HUES48 (cell line): ENCODE results near the gene TYROBP.

Source experiments
- H3K27ac ChIP-seq: one replicate; pipeline ENCODE4 v1.7.0; 2013; ENCODE audit warnings: low read depth, low read length, inconsistent platforms
- H3K27me3 ChIP-seq: 2 replicates; pipeline ENCODE4 v1.6.1; 2013; ENCODE audit warnings: mild to moderate bottlenecking, low read length; ENCODE audit not compliant: control insufficient read depth, insufficient read depth
- H3K36me3 ChIP-seq: 2 replicates; pipeline ENCODE4 v1.6.1; 2013; ENCODE audit warnings: low read length; ENCODE audit not compliant: control insufficient read depth, insufficient read depth
- H3K4me1 ChIP-seq: 2 replicates; pipeline ENCODE4 v1.6.1; 2013; ENCODE audit warnings: mild to moderate bottlenecking, low read length; ENCODE audit not compliant: control insufficient read depth, insufficient read depth
- H3K4me3 ChIP-seq: 2 replicates; pipeline ENCODE4 v1.5.1; 2013; ENCODE audit warnings: mild to moderate bottlenecking, low read depth, low read length
- H3K9ac ChIP-seq: 2 replicates; pipeline ENCODE4 v1.6.1; 2013; ENCODE audit warnings: mild to moderate bottlenecking, low read depth, low read length, moderate library complexity
- H3K9me3 ChIP-seq: 2 replicates; pipeline ENCODE4 v1.6.1; 2013; ENCODE audit warnings: low read length; ENCODE audit not compliant: control insufficient read depth, insufficient read depth

TYROBP gene

DNA sequence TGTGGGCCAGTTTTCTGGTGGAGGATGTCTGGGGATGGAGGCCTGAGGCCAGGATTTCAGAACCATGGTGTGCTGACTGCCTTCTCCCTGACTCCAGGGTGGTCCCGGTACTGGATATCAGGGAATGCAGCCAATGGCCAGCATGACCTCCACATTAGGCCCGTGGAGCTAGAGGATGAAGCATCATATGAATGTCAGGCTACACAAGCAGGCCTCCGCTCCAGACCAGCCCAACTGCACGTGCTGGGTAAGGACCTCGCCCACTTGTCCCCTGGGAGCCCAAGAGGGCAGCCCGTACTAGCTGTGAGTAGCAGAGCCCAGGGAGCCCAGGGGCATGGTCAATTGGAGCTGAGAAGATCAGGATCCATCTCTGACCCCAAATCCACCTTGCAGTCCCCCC lies 49.8 kb downstream of the TYROBP start:
- Histone ChIP-seq H3K27me3 (peaks cover 85% of the 10 kb centered on the region), H3K4me3 (no peak overlapping the region)

DNA sequence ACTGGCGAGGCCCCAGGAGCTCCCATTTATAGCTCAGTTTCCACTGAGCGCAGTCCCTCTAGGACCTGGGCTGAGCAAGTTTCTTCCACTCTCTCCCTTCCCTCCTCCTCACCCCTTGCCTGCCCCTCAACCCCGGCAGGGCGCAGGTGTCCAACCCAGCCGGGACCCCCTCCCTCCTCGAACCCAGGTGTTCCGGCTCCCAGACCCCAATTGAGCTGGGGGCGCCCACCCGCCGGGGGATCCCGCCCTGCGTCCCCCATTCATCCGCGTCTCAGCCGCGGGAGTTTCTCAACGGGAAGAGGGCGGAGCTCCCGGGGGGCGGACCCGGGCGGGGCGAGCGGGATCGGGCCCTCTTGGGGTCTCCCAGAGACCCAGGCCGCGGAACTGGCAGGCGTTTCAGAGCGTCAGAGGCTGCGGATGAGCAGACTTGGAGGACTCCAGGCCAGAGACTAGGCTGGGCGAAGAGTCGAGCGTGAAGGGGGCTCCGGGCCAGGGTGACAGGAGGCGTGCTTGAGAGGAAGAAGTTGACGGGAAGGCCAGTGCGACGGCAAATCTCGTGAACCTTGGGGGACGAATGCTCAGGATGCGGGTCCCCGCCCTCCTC lies 51.4 kb downstream of the TYROBP start, which contains the start of gene KIRREL2:
KIRREL2 (plus strand) TSS at position 366 of the 604 bp plus-strand sequence; CDS start at position 575, 209 bp downstream.
- Histone ChIP-seq H3K27ac (no peak within 1 kb of the TSS), H3K4me1 (peaks cover 8% of the 10 kb centered on the region), H3K36me3 (no peaks in the 10 kb centered on the region), H3K27me3 (peaks cover 72% of the 10 kb centered on the region), H3K4me3 (peak within 1 kb of the TSS; percentile 77), H3K9ac (no peak within 1 kb of the TSS), H3K9me3 (no peaks in the 10 kb centered on the region)

More for the DNA sequence above, 49.8 kb downstream of the TYROBP start:
- H3K36me3 ChIP-seq: no peaks in the 10 kb centered on the region
- no peak overlapping the region for H3K9ac ChIP-seq
- H3K9me3 ChIP-seq: no peaks in the 10 kb centered on the region
- H3K4me1 ChIP-seq: peaks cover 10% of the 10 kb centered on the region
- no peak overlapping the region for H3K27ac ChIP-seq
